ENCODE results near the gene KCNA3.

The KCNA3 gene

GRCh38 chr1:110631836-110632620 is 42.7 kb downstream of the KCNA3 start:
- H3K9me3 Mint-ChIP-seq = no peaks in the 10 kb centered on the region
- H3K27ac Mint-ChIP-seq = no peak overlapping the region
- peaks cover 36% of the 10 kb centered on the region for H3K27me3 Mint-ChIP-seq (ENCODE audit: low read depth)
- no peak overlapping the region for H3K4me3 Mint-ChIP-seq
- no peaks in the 10 kb centered on the region for H3K4me1 Mint-ChIP-seq
- TF ChIP-seq, protein P1, sequence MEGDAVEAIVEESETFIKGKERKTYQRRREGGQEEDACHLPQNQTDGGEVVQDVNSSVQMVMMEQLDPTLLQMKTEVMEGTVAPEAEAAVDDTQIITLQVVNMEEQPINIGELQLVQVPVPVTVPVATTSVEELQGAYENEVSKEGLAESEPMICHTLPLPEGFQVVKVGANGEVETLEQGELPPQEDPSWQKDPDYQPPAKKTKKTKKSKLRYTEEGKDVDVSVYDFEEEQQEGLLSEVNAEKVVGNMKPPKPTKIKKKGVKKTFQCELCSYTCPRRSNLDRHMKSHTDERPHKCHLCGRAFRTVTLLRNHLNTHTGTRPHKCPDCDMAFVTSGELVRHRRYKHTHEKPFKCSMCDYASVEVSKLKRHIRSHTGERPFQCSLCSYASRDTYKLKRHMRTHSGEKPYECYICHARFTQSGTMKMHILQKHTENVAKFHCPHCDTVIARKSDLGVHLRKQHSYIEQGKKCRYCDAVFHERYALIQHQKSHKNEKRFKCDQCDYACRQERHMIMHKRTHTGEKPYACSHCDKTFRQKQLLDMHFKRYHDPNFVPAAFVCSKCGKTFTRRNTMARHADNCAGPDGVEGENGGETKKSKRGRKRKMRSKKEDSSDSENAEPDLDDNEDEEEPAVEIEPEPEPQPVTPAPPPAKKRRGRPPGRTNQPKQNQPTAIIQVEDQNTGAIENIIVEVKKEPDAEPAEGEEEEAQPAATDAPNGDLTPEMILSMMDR (IDR thresholded peaks at IDR 0.05; ENCODE audit: unreplicated experiment in 3 of 3) = no peak
- H3K36me3 Mint-ChIP-seq (ENCODE audit: low read depth) = no peaks in the 10 kb centered on the region

- no peaks in the 10 kb centered on the region for H3K9me3 Mint-ChIP-seq
- no peak overlapping the region for H3K4me3 Mint-ChIP-seq
- H3K4me1 Mint-ChIP-seq = no peaks in the 10 kb centered on the region
- TF ChIP-seq, protein P1 (IDR thresholded peaks at IDR 0.05; ENCODE audit: unreplicated experiment in 3 of 3) = peak; percentile 66 to 80 (median 78)
- H3K36me3 Mint-ChIP-seq (ENCODE audit: low read depth) = no peaks in the 10 kb centered on the region
- no peak overlapping the region for H3K27ac Mint-ChIP-seq
- peaks cover 36% of the 10 kb centered on the region for H3K27me3 Mint-ChIP-seq (ENCODE audit: low read depth)
These were observed 43.7 kb downstream of the KCNA3 start for GRCh38 chr1:110630839-110631663.

- Mint-ChIP-seq H3K4me3 (no peak overlapping the region), H3K9me3 (no peaks in the 10 kb centered on the region), H3K36me3 (ENCODE audit: low read depth) (no peaks in the 10 kb centered on the region), H3K27ac (no peak overlapping the region), H3K4me1 (no peaks in the 10 kb centered on the region), H3K27me3 (ENCODE audit: low read depth) (peaks cover 36% of the 10 kb centered on the region)
- TF ChIP-seq, protein P1 (IDR thresholded peaks at IDR 0.05; ENCODE audit: unreplicated experiment in 3 of 3) = no peak
These were observed 46.2 kb downstream of the KCNA3 start for GRCh38 chr1:110628323-110629105.

DNA sequence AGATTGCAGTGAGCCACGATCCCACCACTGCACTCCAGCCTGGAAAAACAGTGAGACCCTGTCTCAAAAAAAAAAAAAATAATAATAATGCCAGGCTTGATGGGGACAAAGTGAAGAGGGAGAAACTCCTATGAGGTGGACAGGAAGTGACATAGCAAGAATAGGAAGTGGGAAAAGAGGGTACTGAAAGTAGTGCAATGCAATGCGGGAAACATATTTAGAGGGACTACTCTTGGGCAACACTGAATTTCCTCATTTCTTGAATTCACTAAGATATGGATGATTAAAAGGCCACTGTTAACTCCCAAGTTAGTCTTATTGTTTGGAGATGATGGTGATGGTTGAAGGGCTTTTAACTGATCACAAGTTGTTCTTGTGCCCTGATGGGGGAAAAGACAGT is 47.0 kb downstream of the KCNA3 start:
- TF ChIP-seq, protein P1 (IDR thresholded peaks at IDR 0.05; ENCODE audit: unreplicated experiment in 3 of 3) = no peak
- peaks cover 37% of the 10 kb centered on the region for H3K27me3 Mint-ChIP-seq (ENCODE audit: low read depth)
- H3K9me3 Mint-ChIP-seq = no peaks in the 10 kb centered on the region
- H3K4me3 Mint-ChIP-seq = no peak overlapping the region
- no peaks in the 10 kb centered on the region for H3K36me3 Mint-ChIP-seq (ENCODE audit: low read depth)
- no peaks in the 10 kb centered on the region for H3K4me1 Mint-ChIP-seq
- no peak overlapping the region for H3K27ac Mint-ChIP-seq

DNA sequence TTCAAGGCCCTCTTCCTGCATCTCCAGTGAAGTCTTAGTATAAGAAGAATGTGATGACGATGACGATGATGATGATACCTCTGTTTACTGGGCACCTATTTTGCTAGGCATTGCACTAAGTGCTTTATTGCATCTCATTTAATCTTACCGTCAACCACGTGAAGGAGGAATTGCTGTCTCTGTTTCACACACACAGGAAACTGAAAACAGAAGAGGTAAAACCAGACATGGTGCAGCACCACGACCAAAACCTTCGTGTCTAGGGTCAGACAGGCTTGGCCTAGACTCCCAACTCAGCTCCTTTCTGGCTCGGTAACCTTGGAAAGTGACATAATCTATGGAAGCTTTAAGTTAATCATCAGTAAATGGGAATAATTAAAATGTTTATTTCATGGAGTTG is 47.9 kb downstream of the KCNA3 start:
- H3K36me3 Mint-ChIP-seq (ENCODE audit: low read depth) = no peaks in the 10 kb centered on the region
- no peaks in the 10 kb centered on the region for H3K9me3 Mint-ChIP-seq
- TF ChIP-seq, protein P1 (IDR thresholded peaks at IDR 0.05; ENCODE audit: unreplicated experiment in 3 of 3) = no peak
- H3K27ac Mint-ChIP-seq = no peak overlapping the region
- H3K27me3 Mint-ChIP-seq (ENCODE audit: low read depth) = peaks cover 45% of the 10 kb centered on the region
- no peak overlapping the region for H3K4me3 Mint-ChIP-seq
- no peaks in the 10 kb centered on the region for H3K4me1 Mint-ChIP-seq
